Gastrocnemius medialis (tissue), 4 donors: Measurements from ENCODE around the gene LONRF2. TPM values are rescaled to one million over a fixed set of nuclear protein-coding genes. Genes with fewer than 3 reads are reported as not detected.

Source experiments
- ATAC-seq, 2 donors: fragments of 150-250 bp; one replicate each; pipeline ENCODE4 v1.9.1; 2016
- DNase-seq, 2 donors: peaks; one replicate each; pipeline ENCODE4 v3.0.0-alpha.2; 2019
- H3K27ac ChIP-seq, 4 donors: fragments of 200-600 bp; sonication (generic); 1 replicate in 1 of 4; 2 replicates in 3 of 4; pipeline ENCODE4 v1.5.1; 2016 to 2018; ENCODE audit warnings: mild to moderate bottlenecking in 2 of 4, moderate library complexity in 1 of 4
- H3K27me3 ChIP-seq, 3 donors: fragments of 200-600 bp; sonication (generic) in 2 of 3; 1 replicate in 1 of 3; 2 replicates in 2 of 3; pipeline versions ENCODE4 v1.5.1 to v1.6.0; 2016 to 2019; ENCODE audit warnings: mild to moderate bottlenecking in 1 of 3, moderate library complexity in 1 of 3
- H3K36me3 ChIP-seq, 2 donors: fragments of 200-600 bp; sonication (generic) in 1 of 2; one replicate each; pipeline ENCODE4 v1.5.1; 2017 to 2018
- H3K4me1 ChIP-seq, 2 donors: fragments of 200-600 bp; sonication (generic) in 1 of 2; one replicate each; pipeline ENCODE4 v1.5.1; 2016 to 2017; ENCODE audit warnings: mild to moderate bottlenecking in 2 of 2
- H3K4me3 ChIP-seq, 4 donors: fragments of 200-600 bp; sonication (generic) in 3 of 4; 1 replicate in 1 of 4; 2 replicates in 3 of 4; pipeline ENCODE4 v1.5.1; 2016 to 2019; ENCODE audit warnings: mild to moderate bottlenecking in 2 of 4
- H3K9me3 ChIP-seq, 3 donors: fragments of 200-600 bp; sonication (generic) in 2 of 3; 1 replicate in 1 of 3; 2 replicates in 2 of 3; pipeline ENCODE4 v1.5.1; 2016 to 2019
- POLR2A ChIP-seq, 2 donors: fragments of 450-650 bp; IDR thresholded peaks; one replicate each; pipeline ENCODE4 v1.6.1; 2017; ENCODE audit warnings: antibody characterized with exemption in 2 of 2, mild to moderate bottlenecking in 2 of 2, moderate library complexity in 2 of 2
- in situ Hi-C, 4 donors: fragments of 200-750 bp; cut with MboI; loops; one replicate each; pipeline versions ENCODE4 v1.15.0 to v1.8.0; 2017; ENCODE audit warnings: low sequenced_read_pairs in 4 of 4
- intact Hi-C: fragments of 100-400 bp; cut with DNase I; formaldehyde crosslinking; loops from one replicate; pipeline ENCODE4 v1.15.1; 2023; ENCODE audit warnings: low total_unique reads
- total RNA-seq, 4 donors: library from RNA; depleted of rRNA; stranded (reverse); fragments of >200 nt; gene quantifications; one replicate each; pipeline versions ENCODE4 v1.1.0 to v1.2.3, GENCODE V29; 2016
- TF ChIP-seq, protein P1 (sequence below), 5 experiments: fragments of 450-650 bp in 3 of 5; fragments of 200-600 bp in 2 of 5; sonication (generic) in 2 of 5; IDR thresholded peaks in 4 of 5; conservative IDR thresholded peaks in 1 of 5; 1 replicate in 4 of 5; 2 replicates in 1 of 5; pipeline ENCODE4 v1.5.1; 2016 to 2019; ENCODE audit warnings: antibody characterized with exemption in 5 of 5, mild to moderate bottlenecking in 3 of 5, moderate library complexity in 3 of 5

The LONRF2 gene
- total RNA-seq, 4 donors from 2014 or later, result 5.0 to 8.8 (median 7.6) TPM

DNA sequence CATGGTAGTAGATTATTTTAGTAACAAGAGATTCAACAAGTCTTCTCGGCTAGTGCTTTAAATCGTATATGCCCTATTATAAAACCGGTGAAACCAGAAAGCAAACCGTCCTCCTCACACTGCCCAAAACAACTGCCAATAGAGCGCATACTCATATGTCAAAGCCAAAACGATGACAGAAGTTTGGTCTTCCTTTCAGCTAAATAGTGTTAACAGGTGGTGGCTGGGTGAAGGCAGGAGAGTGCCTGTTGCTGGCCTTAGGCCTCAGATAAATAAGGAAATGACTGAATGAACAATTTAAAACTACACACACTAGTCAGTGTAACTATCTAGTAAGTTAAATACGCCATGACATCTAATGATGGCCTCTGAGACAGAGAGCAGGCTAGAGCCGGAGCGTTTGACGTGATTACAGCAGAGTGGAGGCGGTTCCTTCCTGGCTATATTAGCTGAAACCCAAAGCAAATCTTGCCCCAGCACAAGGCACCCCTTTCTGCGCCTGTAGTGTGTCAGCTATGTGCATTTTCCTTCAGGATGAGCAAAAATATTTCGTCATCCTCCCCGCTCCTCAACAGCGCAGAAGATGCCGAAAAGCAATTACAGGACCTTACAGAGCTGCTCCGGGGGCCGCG lies 1.6 kb downstream of the LONRF2 start:
- peak overlapping the region; percentile 44 to 62 (median 52) for H3K4me3 ChIP-seq
- ATAC-seq, result peak; percentile 37 to 46
- H3K36me3 ChIP-seq, result no peaks in the 10 kb centered on the region
- no peak for TF ChIP-seq POLR2A (IDR thresholded peaks at IDR 0.05)
- TF ChIP-seq, protein P1, sequence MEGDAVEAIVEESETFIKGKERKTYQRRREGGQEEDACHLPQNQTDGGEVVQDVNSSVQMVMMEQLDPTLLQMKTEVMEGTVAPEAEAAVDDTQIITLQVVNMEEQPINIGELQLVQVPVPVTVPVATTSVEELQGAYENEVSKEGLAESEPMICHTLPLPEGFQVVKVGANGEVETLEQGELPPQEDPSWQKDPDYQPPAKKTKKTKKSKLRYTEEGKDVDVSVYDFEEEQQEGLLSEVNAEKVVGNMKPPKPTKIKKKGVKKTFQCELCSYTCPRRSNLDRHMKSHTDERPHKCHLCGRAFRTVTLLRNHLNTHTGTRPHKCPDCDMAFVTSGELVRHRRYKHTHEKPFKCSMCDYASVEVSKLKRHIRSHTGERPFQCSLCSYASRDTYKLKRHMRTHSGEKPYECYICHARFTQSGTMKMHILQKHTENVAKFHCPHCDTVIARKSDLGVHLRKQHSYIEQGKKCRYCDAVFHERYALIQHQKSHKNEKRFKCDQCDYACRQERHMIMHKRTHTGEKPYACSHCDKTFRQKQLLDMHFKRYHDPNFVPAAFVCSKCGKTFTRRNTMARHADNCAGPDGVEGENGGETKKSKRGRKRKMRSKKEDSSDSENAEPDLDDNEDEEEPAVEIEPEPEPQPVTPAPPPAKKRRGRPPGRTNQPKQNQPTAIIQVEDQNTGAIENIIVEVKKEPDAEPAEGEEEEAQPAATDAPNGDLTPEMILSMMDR (IDR thresholded peaks at IDR 0.05 in 4 of 5, conservative IDR thresholded peaks at IDR 0.05 in 1 of 5), result no peak
- in situ Hi-C loops (no loop called here), intact Hi-C loops (loop anchor here (1.0 kb wide), 1 partner anchor 61 kb away; no protein-coding TSS in a partner anchor)
- DNase-seq, result no peak
- H3K9me3 ChIP-seq, result no peaks in the 10 kb centered on the region
- H3K4me1 ChIP-seq, result peaks cover 6 to 7% of the 10 kb centered on the region in 2 donors
- peak overlapping the region; percentile 49 to 70 (median 62) for H3K27ac ChIP-seq
- H3K27me3 ChIP-seq, result no peaks in the 10 kb centered on the region

DNA sequence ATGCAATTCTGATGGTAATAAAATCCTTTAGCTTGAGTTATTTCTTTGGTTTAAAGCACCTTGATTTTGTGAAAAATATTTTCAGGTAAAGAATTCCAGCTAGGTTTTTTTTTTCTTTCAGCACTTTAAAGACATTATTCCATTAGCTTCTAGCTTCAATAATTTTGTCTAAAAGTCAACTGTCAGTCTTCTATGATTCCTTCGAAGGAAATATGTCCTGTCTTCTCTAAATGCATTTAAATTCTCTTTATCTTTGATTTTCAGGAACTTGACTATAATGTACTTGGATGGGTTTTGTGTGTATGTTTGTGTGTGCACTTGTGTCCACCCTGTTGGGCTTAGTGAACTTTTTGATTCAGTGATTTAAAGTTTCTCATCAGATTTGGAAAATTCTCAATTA lies 4.7 kb downstream of the LONRF2 start:
- no peaks in the 10 kb centered on the region for H3K36me3 ChIP-seq
- intact Hi-C loops, result no loop called here
- TF ChIP-seq, protein P1 (IDR thresholded peaks at IDR 0.05 in 4 of 5, conservative IDR thresholded peaks at IDR 0.05 in 1 of 5), result no peak
- TF ChIP-seq POLR2A (IDR thresholded peaks at IDR 0.05), result no peak
- H3K27me3 ChIP-seq, result no peaks in the 10 kb centered on the region
- no peaks in the 10 kb centered on the region for H3K9me3 ChIP-seq
- H3K4me3 ChIP-seq, result no peak overlapping the region
- no peak for DNase-seq
- no peak for ATAC-seq
- peaks cover 6 to 7% of the 10 kb centered on the region in 2 donors for H3K4me1 ChIP-seq
- H3K27ac ChIP-seq, result no peak overlapping the region
- in situ Hi-C loops, result no loop called here

DNA sequence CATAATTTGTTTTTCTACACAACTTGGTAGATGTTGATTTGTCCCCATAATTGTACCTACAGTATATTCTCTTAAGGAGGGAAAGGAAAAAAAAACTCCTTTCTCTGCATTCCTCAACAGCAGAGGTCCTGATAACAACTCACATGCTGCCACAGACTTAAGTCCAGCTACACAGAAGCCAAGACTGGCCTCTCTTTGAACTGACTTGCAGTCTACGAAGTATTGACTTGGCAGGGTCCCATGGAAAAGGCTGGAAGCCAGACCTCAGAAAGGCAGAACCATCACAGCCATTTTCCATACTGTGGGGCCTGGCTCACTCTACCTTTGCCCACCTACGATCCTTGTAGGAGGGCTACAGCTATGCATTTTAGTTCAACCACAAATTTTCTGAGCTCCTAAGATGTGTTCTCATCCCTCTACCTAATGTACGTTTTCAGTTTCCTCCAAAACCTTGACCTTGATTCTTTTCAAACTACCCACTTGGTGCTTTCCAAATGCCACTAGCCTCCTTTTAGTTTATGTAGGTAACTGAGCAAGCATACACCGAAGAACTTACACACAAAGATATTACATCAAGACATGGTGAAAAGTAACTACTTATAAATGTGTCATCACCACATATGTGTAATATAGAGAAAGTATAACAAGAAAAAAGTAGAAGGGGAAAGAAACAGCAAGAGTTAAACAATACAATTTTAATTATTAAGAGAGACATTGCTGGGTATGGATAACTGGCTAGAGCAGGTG lies 12.2 kb downstream of the LONRF2 start:
- Histone ChIP-seq H3K36me3 (no peaks in the 10 kb centered on the region), H3K9me3 (no peaks in the 10 kb centered on the region), H3K27me3 (no peaks in the 10 kb centered on the region), H3K4me3 (no peak overlapping the region), H3K27ac (no peak overlapping the region), H3K4me1 (no peaks in the 10 kb centered on the region)
- ATAC-seq, result no peak
- no peak for TF ChIP-seq POLR2A (IDR thresholded peaks at IDR 0.05)
- TF ChIP-seq, protein P1 (IDR thresholded peaks at IDR 0.05 in 4 of 5, conservative IDR thresholded peaks at IDR 0.05 in 1 of 5), result no peak
- intact Hi-C loops, result no loop called here
- DNase-seq, result no peak
- in situ Hi-C loops, result no loop called here

DNA sequence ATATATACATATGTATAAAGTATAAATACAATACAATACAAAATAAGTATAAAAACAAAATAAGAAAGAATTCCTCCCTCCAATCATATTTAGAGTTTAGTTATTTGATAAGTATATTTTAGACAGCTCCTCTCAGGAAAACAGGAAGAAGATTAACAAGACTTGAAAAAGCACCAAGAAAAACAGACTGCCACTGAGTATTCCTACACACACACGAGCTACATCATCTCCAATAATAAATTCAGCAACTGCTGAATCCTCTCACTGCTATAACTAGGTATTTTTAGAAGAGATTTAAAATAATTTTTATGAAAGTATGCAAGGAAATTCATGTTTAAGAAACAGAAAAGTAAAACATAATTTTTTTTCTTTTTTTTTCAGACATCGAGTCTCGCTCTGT lies 13.0 kb downstream of the LONRF2 start:
- no peaks in the 10 kb centered on the region for H3K4me1 ChIP-seq
- H3K27ac ChIP-seq, result no peak overlapping the region
- ATAC-seq (no peak), DNase-seq (no peak)
- no peaks in the 10 kb centered on the region for H3K27me3 ChIP-seq
- TF ChIP-seq, protein P1 (IDR thresholded peaks at IDR 0.05 in 4 of 5, conservative IDR thresholded peaks at IDR 0.05 in 1 of 5), result no peak
- TF ChIP-seq POLR2A (IDR thresholded peaks at IDR 0.05), result no peak
- no peaks in the 10 kb centered on the region for H3K36me3 ChIP-seq
- no peak overlapping the region for H3K4me3 ChIP-seq
- intact Hi-C loops, result no loop called here
- H3K9me3 ChIP-seq, result no peaks in the 10 kb centered on the region
- in situ Hi-C loops, result no loop called here
